Left colon (tissue), 2 donors: Measurements from ENCODE around the gene GOLGA6B. TPM values are rescaled to one million over a fixed set of nuclear protein-coding genes. Genes with fewer than 3 reads are reported as not detected.
"Not testable (repeated sequence)": the region's sequence is repeated elsewhere in the genome, so short reads cannot be mapped to it uniquely, and the experiment has no call there.

Experiments used
- ATAC-seq: fragments of 200-7000 bp; cut with Tn5 transposase; one replicate; pipeline ENCODE4 v1.9.1; 2020; ENCODE audit warnings: mild to moderate bottlenecking, moderate library complexity
- DNase-seq, 2 donors: peaks; one replicate each; pipeline ENCODE4 v3.0.0-alpha.2; 2020
- intact Hi-C, 2 donors: fragments of 100-400 bp; cut with DNase I in 1 of 2; cut with micrococcal nuclease in 1 of 2; formaldehyde crosslinking; loops; one replicate each; pipeline versions ENCODE4 v1.11.2 to v1.14.0; 2022; cut with DNase I, micrococcal nuclease
- total RNA-seq, 2 donors: library from RNA; stranded (reverse); fragmentation: NEBNext Ultra II Directional; extraction: Animal tissue kit (Norgen Biotek cat#: 25700); gene quantifications; one replicate each; pipeline ENCODE4 v1.2.1, GENCODE V29; 2021
- donor health status: DM: no; HTN: no; CAD: no.
- donor health status: DM: yes; HTN: yes; CAD: no.

GOLGA6B gene
- total RNA-seq, 2 donors from 2014 or later = not detected

- intact Hi-C loops, ATAC-seq, DNase-seq: not testable (repeated sequence)
Observed at GRCh38 chr15:72708551-72709303, 54.2 kb downstream of the GOLGA6B start.

Other genes starting within 250 kb of the GOLGA6B start
- 100 to 1,000 TPM; 118 to 131 TPM for gene ARIH1, start 180.4 kb upstream of the GOLGA6B start, total RNA-seq
- gene HIGD2B, start 31.5 kb downstream of the GOLGA6B start, total RNA-seq = not detected
- gene BBS4, start 31.5 kb downstream of the GOLGA6B start, total RNA-seq = 1 to 10 TPM; 8.3 to 9.0 TPM
- gene ADPGK, start 129.1 kb downstream of the GOLGA6B start, total RNA-seq = 10 to 100 TPM; 30.6 to 34.0 TPM